ENCODE results near the gene EXOSC3. TPM values are rescaled to one million over a fixed set of nuclear protein-coding genes. Genes with fewer than 3 reads are reported as not detected.

Gene EXOSC3
- total RNA-seq, 1 experiment from 2014 or later, result 117 TPM

DNA sequence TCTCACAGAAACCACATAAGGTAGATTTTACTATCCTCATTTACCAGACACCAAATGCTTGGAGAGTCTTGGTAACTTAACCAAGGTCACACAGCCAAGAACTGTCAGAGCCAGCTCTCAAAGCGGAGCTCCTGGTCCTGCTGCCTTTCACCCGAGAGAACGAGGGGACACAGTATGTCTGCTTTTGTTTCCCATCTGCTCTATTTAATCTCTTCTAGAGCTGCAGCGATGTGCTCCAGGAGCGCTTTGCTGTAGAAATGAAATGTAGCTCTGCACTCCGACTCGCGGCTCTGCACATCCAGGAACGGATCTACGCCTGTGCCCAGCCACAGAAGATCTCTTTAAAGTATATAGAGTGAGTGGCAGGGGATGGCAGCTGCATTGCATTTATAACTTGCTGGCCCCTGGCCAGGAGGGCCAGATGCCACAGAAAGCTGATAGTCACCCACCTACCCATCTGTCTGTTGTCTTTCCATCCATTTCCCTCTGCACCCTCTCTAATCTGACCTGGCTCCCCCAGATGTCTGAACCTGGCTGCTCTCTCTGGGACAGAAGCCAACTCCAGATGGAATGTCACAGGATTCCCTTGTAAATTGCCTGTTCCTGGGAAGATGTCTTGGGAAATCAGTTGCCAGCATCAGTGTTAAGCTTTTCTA lies 52.6 kb downstream of the EXOSC3 start:
- DNase-seq (ENCODE audit: low spot score), result no peak

DNA sequence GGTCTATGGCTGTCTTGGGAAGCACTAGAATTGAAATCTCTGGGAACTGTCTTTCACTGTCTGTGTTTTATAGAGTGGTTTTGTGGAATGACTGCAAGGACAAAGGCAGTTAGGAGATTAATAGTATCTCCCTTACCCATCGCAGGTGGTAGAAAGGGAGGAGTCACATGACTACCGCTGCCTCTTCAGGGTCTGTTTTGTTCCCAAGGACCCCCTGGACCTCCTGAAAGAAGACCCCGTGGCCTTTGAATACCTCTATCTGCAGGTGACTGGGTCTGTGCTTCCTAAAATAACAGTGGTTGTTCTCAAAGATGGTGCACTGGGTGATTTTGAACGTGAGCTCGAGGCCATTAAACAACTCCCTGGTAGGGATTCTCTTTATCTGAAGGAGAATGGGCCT lies 54.0 kb downstream of the EXOSC3 start:
- no peak for DNase-seq (ENCODE audit: low spot score)

DNA sequence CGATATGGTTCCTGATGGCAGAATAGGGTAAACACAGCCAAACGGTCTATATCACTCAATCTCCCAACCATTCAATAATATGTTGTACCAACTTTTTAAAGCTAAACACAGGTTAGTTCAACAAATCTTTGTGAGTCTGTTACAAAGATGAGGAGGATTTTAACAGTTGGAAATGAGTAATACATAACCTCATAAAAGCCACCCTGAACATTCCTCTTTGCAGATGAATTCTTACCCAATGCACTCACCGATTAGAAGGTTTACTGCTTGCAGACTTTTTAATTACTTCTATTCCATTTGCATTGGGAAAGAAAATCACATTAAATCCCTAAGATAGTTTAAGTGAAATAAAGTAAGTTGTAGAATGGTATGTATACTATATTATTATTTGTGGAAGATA lies 54.6 kb downstream of the EXOSC3 start:
- no peak for DNase-seq (ENCODE audit: low spot score)

Other genes starting within 250 kb of the EXOSC3 start
- 7.2 and 9.8 TPM in 2 replicates for gene FBXO10, start 208.7 kb downstream of the EXOSC3 start, total RNA-seq (2014; rRNA removed; shearing (Covaris generic))
- gene TOMM5, start 192.5 kb downstream of the EXOSC3 start, total RNA-seq (2014; rRNA removed; shearing (Covaris generic)), result 357 and 397 TPM in 2 replicates
- gene FRMPD1, start 134.1 kb downstream of the EXOSC3 start, total RNA-seq (2014; rRNA removed; shearing (Covaris generic)), result not detected in 2 replicates
- gene TRMT10B, start 31.3 kb downstream of the EXOSC3 start, total RNA-seq (2014; rRNA removed; shearing (Covaris generic)), result 1.3 and 1.5 TPM in 2 replicates
- gene DCAF10, start 15.7 kb upstream of the EXOSC3 start, total RNA-seq (2014; rRNA removed; shearing (Covaris generic)), result 32.4 and 33.3 TPM in 2 replicates
- 26.3 and 38.4 TPM in 2 replicates for gene SLC25A51, start 119.1 kb upstream of the EXOSC3 start, total RNA-seq (2014; rRNA removed; shearing (Covaris generic))

Data from H4 (cell line).